K562 (cell line): ENCODE results near the gene SLC31A2. TPM values are rescaled to one million over a fixed set of nuclear protein-coding genes. Genes with fewer than 3 reads are reported as not detected.

Source experiments
- ATAC-seq: fragments of 200-7000 bp; cut with Tn5 transposase; 3 replicates; pipeline ENCODE4 v1.9.1; 2020; ENCODE audit warnings: moderate library complexity
- BruUV-seq: library from RNA; stranded (reverse); fragments of 400-500 nt; replicated peaks from 2 replicates; lab custom pipeline; 2021; lab: Mats Ljungman, UMichigan
- CTCF ChIA-PET: fragments of 300-600 bp; formaldehyde crosslinking; extraction: SDS; loops from one replicate; lab custom pipeline; 2021; ENCODE audit warnings: low intra/inter-chr PET ratio; lab: Yijun Ruan, JAX
- POLR2A ChIA-PET: fragments of 300-600, 350-650 bp; sonication (Branson Sonifier 250); formaldehyde crosslinking; extraction: SDS; loops from one replicate; lab custom pipeline; 2021; ENCODE audit warnings: antibody characterized with exemption, inconsistent platforms; lab: Yijun Ruan, JAX
- DNase-seq, 4 experiments: peaks; one replicate each; pipeline versions ENCODE4 v3.0.0 to v3.0.0-alpha.2; 2011 to 2018; ENCODE audit warnings: low spot score in 3 of 4, mixed read lengths in 3 of 4; ENCODE audit errors: extremely low read depth in 1 of 4
- FAIRE-seq: peaks from 2 replicates; lab custom pipeline; 2011; peaks lifted over from hg19 to GRCh38; lab: Jason Lieb, UNC
- H2AFZ ChIP-seq: 2 replicates; pipeline ENCODE4 v1.6.0; 2011; ENCODE audit warnings: low read depth, low read length, control low read depth, inconsistent platforms
- H3K27ac ChIP-seq: fragments of 200-600 bp; 3 replicates; pipeline ENCODE4 v1.8.0; 2011; ENCODE audit warnings: low read depth, mild to moderate bottlenecking, control low read depth, inconsistent platforms, low read length, moderate library complexity, mixed read lengths; ENCODE audit errors: extremely low read depth
- H3K27me3 ChIP-seq, 2 experiments: fragments of 300-600 bp in 1 of 2; 2 replicates in 1 of 2; 3 replicates in 1 of 2; pipeline versions ENCODE4 v1.6.0 to v1.8.0; 2011; ENCODE audit warnings: inconsistent platforms in 2 of 2, low read length in 2 of 2, mild to moderate bottlenecking in 1 of 2, mixed read lengths in 1 of 2, moderate library complexity in 1 of 2; ENCODE audit not compliant: control insufficient read depth in 2 of 2, insufficient read depth in 2 of 2
- H3K36me3 ChIP-seq: fragments of 300-600 bp; 3 replicates; pipeline ENCODE4 v1.8.0; 2011; ENCODE audit warnings: mild to moderate bottlenecking, low read length, inconsistent platforms; ENCODE audit not compliant: control insufficient read depth, insufficient read depth
- H3K4me1 ChIP-seq, 2 experiments: fragments of 200-600 bp in 1 of 2; replicated peaks in 1 of 2; 2 replicates in 1 of 2; 3 replicates in 1 of 2; pipeline versions ENCODE4 v1.5.1 to v1.8.0; 2011; ENCODE audit warnings: inconsistent platforms in 2 of 2, low read length in 2 of 2, mild to moderate bottlenecking in 1 of 2, mixed read lengths in 1 of 2, moderate library complexity in 1 of 2; ENCODE audit not compliant: control insufficient read depth in 2 of 2, insufficient read depth in 2 of 2
- H3K4me2 ChIP-seq: 2 replicates; pipeline ENCODE4 v1.6.1; 2011; ENCODE audit warnings: low read length, control low read depth, inconsistent platforms, mixed read lengths; ENCODE audit not compliant: insufficient read depth
- H3K4me3 ChIP-seq: fragments of 200-600 bp; sonication (generic), shearing (Covaris generic); 2 replicates; pipeline ENCODE4 v1.5.1; 2016; ENCODE audit warnings: control low read depth, inconsistent platforms
- H3K79me2 ChIP-seq: fragments of 200-600 bp; 3 replicates; pipeline ENCODE4 v1.8.0; 2011; ENCODE audit warnings: low read length, inconsistent platforms; ENCODE audit not compliant: control insufficient read depth, insufficient read depth
- H3K9ac ChIP-seq, 2 experiments: 2 replicates each; pipeline versions ENCODE4 v1.6.0 to v1.6.1; 2011; ENCODE audit warnings: low read depth in 2 of 2, low read length in 2 of 2, control low read depth in 1 of 2, inconsistent platforms in 1 of 2, mild to moderate bottlenecking in 1 of 2, mixed read lengths in 1 of 2; ENCODE audit not compliant: insufficient read depth in 1 of 2
- H3K9me1 ChIP-seq: one replicate; pipeline ENCODE4 v1.6.0; 2011; ENCODE audit warnings: inconsistent platforms, mild to moderate bottlenecking, low read length, moderate library complexity; ENCODE audit not compliant: control insufficient read depth, insufficient read depth
- H3K9me3 ChIP-seq: replicated peaks from 2 replicates; pipeline ENCODE4 v1.5.1; 2011; ENCODE audit warnings: low read depth, low read length, inconsistent platforms; ENCODE audit not compliant: control insufficient read depth, insufficient read depth
- H4K20me1 ChIP-seq: replicated peaks from 2 replicates; pipeline ENCODE4 v1.6.1; 2011; ENCODE audit warnings: low read length, inconsistent platforms, mixed read lengths; ENCODE audit not compliant: control insufficient read depth, insufficient read depth
- CBFB ChIP-seq: sonication (generic); formaldehyde crosslinking; IDR thresholded peaks from 2 replicates; pipeline ENCODE4 v1.4.0; 2020; ENCODE audit warnings: mild to moderate bottlenecking, missing genetic modification reagents
- ETS2 ChIP-seq: IDR thresholded peaks from 2 replicates; pipeline ENCODE4 v1.6.1; 2016; ENCODE audit warnings: borderline replicate concordance, missing genetic modification characterization, mild to moderate bottlenecking, moderate library complexity, missing compliant biosample characterization; ENCODE audit not compliant: poor library complexity, severe bottlenecking
- HMGN3 ChIP-seq: IDR thresholded peaks from 2 replicates; pipeline ENCODE4 v1.6.1; 2011; ENCODE audit warnings: borderline replicate concordance, low read depth, mild to moderate bottlenecking, mixed read lengths, low read length; ENCODE audit not compliant: insufficient read length; ENCODE audit errors: extremely low read depth
- HNRNPK ChIP-seq: fragments of 200-400 bp; formaldehyde crosslinking; IDR thresholded peaks from one replicate; pipeline ENCODE4 v1.6.1; 2018; ENCODE audit warnings: mild to moderate bottlenecking, low read depth, low read length; ENCODE audit not compliant: poor library complexity, severe bottlenecking
- RBM17 ChIP-seq: fragments of 200-400 bp; formaldehyde crosslinking; IDR thresholded peaks from 2 replicates; pipeline ENCODE4 v1.6.1; 2017; ENCODE audit warnings: low read depth, mild to moderate bottlenecking, low read length, borderline replicate concordance
- SIN3B ChIP-seq: fragments of 450-650 bp; IDR thresholded peaks from 2 replicates; pipeline ENCODE4 v1.6.1; 2017; ENCODE audit warnings: low read depth, mild to moderate bottlenecking, moderate library complexity
- TAL1 ChIP-seq: fragments of 450-650 bp; IDR thresholded peaks from 2 replicates; pipeline ENCODE4 v1.6.1; 2016; ENCODE audit warnings: mild to moderate bottlenecking
- TARDBP ChIP-seq: fragments of 450-650 bp; IDR thresholded peaks from 2 replicates; pipeline ENCODE4 v1.6.1; 2016
- XRCC4 ChIP-seq: IDR thresholded peaks from one replicate; pipeline ENCODE4 v1.6.1; 2011; ENCODE audit not compliant: insufficient read depth, insufficient read length; ENCODE audit errors: extremely low read depth
- WGBS: fragments of 100-300 bp; shearing (Covaris generic); methylation state at CpG from one replicate; pipeline ENCODE4 v1.1.6; 2016; ENCODE audit warnings: low coverage, mixed read lengths; ENCODE audit not compliant: insufficient coverage; ENCODE audit errors: missing lambda C conversion rate; 5-methylcytosine and 5-hydroxymethylcytosine counted together
- in situ Hi-C: fragments of 300-500 bp; cut with MboI; formaldehyde crosslinking; loops from 4 replicates; pipeline ENCODE4 v1.15.0; 2018; ENCODE audit warnings: inconsistent platforms, mixed read lengths
- intact Hi-C: fragments of 100-400 bp; cut with micrococcal nuclease; formaldehyde crosslinking; loops from 2 replicates; pipeline ENCODE4 v1.14.2; 2022
- polyA plus RNA-seq, 8 experiments: library from polyadenylated mRNA; depleted of rRNA in 4 of 8; stranded (reverse) in 5 of 8; unstranded in 3 of 8; fragments of >200 nt; fragmentation: Nextera tagmentation in 2 of 8; fragmentation: Illumina TruSeq in 1 of 8; extraction: Ambion mirVana in 2 of 8; extraction: Trizol in 1 of 8; gene quantifications; 2 replicates each; pipeline versions ENCODE4 v1.2.1 to v1.2.3, GENCODE V29; 2011 to 2014; ENCODE audit warnings: inconsistent platforms in 1 of 8, missing spikeins in 1 of 8
- total RNA-seq, 7 experiments: library from RNA; depleted of rRNA in 6 of 7; stranded (reverse); fragments of >200 nt in 6 of 7; fragmentation: Illumina TruSeq in 2 of 7; extraction: Trizol in 2 of 7; gene quantifications; 2 replicates each; pipeline versions ENCODE4 v1.2.1 to v1.2.3, GENCODE V29; 2011 to 2021; ENCODE audit warnings: low replicate concordance in 1 of 7
- TF ChIP-seq, protein P1 (sequence below): sonication (generic); formaldehyde crosslinking; IDR thresholded peaks from 2 replicates; pipeline ENCODE4 v1.8.0; 2023; ENCODE audit warnings: mild to moderate bottlenecking, missing genetic modification reagents
- TF ChIP-seq, protein P2 (sequence below): fragments of 450-650 bp; formaldehyde crosslinking; IDR thresholded peaks from 2 replicates; pipeline ENCODE4 v1.4.0; 2022; ENCODE audit warnings: missing genetic modification characterization

SLC31A2 gene
- total and polyA plus RNA-seq, 9 of the 15 experiments (the other 6 are each of a cell fraction or from before 2014, with no cell fraction given): 1.5 to 4.3 (median 2.3) TPM

DNA sequence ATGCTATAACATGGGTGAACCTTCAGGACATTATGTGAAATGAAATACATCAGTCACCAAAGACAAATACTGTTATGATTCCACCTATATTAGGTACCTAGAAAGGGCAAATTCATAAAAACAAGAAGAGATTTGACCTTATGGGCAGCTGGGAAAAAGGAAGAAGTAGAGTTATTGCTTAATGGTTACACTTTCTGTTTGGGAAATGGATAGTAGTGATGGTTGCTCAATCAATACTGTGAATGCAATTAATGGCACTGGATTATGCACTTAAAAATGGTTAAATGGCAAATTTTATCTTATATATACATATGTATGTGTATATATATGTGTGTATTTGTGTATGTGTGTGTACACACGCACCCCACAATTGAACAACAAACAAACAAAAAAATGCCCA is 55.1 kb downstream of the SLC31A2 start:
- no peak overlapping the region for H3K9ac ChIP-seq
- ChIA-PET POLR2A (interaction anchor here (0.6 to 1.8 kb wide), 2 partner anchors 16 to 286 kb away, joined by 3 to 5 read pairs; partner anchors contain the start of genes FKBP15 and SLC31A1), CTCF (no interaction called here)
- FAIRE-seq (no peak), ATAC-seq (no peak), DNase-seq (no peak)
- H3K27me3 ChIP-seq: no peaks in the 10 kb centered on the region
- H3K79me2 ChIP-seq: no peaks in the 10 kb centered on the region
- no peak overlapping the region for H3K27ac ChIP-seq
- 100% methylated on average over 1 of the region's 1 CpG for WGBS
- no peaks in the 10 kb centered on the region for H4K20me1 ChIP-seq
- intact Hi-C loops (no loop called here), in situ Hi-C loops (no loop called here)
- BruUV-seq: no TSS peak
- no peaks in the 10 kb centered on the region for H3K9me3 ChIP-seq
- no peak overlapping the region for H3K4me3 ChIP-seq
- no peaks in the 10 kb centered on the region for H3K9me1 ChIP-seq
- no peak overlapping the region for H3K4me2 ChIP-seq
- no peak for TF ChIP-seq TAL1
- no peak for TF ChIP-seq HMGN3
- no peak for TF ChIP-seq TARDBP
- no peak for TF ChIP-seq ETS2 (tag)
- H3K4me1 ChIP-seq: no peaks in the 10 kb centered on the region
- peaks cover 67% of the 10 kb centered on the region; the same call in 2 of the 3 replicates for H3K36me3 ChIP-seq
- no peak overlapping the region for H2AFZ ChIP-seq

DNA sequence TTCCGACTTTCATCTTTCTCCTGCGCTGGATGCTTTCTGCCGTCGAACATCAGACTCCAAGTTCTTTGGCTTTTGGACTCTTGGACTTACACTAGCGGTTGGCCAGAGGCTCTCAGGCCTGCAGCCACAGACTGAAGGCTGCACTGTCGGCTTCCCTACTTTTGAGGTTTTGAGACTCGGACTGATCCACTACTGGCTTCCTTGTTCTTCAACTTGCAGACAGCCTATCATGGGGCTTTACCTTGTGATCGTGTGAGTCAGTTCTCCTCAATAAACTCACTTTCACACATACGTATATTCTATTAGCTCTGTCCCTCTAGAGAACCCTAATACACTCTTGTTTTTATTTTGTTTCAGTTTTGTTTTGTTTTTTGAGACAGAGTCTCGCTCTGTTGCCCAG is 60.0 kb downstream of the SLC31A2 start:
- 96% methylated on average over 10 of the region's 10 CpGs for WGBS
- H3K9me1 ChIP-seq: no peaks in the 10 kb centered on the region
- no peak overlapping the region for H3K4me3 ChIP-seq
- H3K9me3 ChIP-seq: no peaks in the 10 kb centered on the region
- no peaks in the 10 kb centered on the region for H3K27me3 ChIP-seq
- no peak for ATAC-seq
- peaks cover 48% of the 10 kb centered on the region; the same call in 2 of the 3 replicates for H3K36me3 ChIP-seq
- no TSS peak for BruUV-seq
- no peak overlapping the region for H3K27ac ChIP-seq
- H3K79me2 ChIP-seq: no peaks in the 10 kb centered on the region; the same call in 2 of the 3 replicates
- no peak overlapping the region for H3K9ac ChIP-seq
- H4K20me1 ChIP-seq: no peaks in the 10 kb centered on the region
- DNase-seq: no peak
- in situ Hi-C loops (no loop called here), intact Hi-C loops (no loop called here)
- ChIA-PET POLR2A (no interaction called here), CTCF (no interaction called here)
- FAIRE-seq: no peak
- H3K4me2 ChIP-seq: no peak overlapping the region
- no peaks in the 10 kb centered on the region for H3K4me1 ChIP-seq
- no peak overlapping the region for H2AFZ ChIP-seq
- no peak for TF ChIP-seq CBFB (CRISPR knock-in tag)
- no peak for TF ChIP-seq HNRNPK
- TF ChIP-seq, protein P1, sequence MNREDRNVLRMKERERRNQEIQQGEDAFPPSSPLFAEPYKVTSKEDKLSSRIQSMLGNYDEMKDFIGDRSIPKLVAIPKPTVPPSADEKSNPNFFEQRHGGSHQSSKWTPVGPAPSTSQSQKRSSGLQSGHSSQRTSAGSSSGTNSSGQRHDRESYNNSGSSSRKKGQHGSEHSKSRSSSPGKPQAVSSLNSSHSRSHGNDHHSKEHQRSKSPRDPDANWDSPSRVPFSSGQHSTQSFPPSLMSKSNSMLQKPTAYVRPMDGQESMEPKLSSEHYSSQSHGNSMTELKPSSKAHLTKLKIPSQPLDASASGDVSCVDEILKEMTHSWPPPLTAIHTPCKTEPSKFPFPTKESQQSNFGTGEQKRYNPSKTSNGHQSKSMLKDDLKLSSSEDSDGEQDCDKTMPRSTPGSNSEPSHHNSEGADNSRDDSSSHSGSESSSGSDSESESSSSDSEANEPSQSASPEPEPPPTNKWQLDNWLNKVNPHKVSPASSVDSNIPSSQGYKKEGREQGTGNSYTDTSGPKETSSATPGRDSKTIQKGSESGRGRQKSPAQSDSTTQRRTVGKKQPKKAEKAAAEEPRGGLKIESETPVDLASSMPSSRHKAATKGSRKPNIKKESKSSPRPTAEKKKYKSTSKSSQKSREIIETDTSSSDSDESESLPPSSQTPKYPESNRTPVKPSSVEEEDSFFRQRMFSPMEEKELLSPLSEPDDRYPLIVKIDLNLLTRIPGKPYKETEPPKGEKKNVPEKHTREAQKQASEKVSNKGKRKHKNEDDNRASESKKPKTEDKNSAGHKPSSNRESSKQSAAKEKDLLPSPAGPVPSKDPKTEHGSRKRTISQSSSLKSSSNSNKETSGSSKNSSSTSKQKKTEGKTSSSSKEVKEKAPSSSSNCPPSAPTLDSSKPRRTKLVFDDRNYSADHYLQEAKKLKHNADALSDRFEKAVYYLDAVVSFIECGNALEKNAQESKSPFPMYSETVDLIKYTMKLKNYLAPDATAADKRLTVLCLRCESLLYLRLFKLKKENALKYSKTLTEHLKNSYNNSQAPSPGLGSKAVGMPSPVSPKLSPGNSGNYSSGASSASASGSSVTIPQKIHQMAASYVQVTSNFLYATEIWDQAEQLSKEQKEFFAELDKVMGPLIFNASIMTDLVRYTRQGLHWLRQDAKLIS: no peak
- TF ChIP-seq, protein P2, sequence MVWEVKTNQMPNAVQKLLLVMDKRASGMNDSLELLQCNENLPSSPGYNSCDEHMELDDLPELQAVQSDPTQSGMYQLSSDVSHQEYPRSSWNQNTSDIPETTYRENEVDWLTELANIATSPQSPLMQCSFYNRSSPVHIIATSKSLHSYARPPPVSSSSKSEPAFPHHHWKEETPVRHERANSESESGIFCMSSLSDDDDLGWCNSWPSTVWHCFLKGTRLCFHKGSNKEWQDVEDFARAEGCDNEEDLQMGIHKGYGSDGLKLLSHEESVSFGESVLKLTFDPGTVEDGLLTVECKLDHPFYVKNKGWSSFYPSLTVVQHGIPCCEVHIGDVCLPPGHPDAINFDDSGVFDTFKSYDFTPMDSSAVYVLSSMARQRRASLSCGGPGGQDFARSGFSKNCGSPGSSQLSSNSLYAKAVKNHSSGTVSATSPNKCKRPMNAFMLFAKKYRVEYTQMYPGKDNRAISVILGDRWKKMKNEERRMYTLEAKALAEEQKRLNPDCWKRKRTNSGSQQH (CRISPR knock-in tag): no peak
- no peak for TF ChIP-seq SIN3B
- TF ChIP-seq RBM17: no peak
- no peak for TF ChIP-seq XRCC4
